Large intestine (tissue), 3 donors: ENCODE data around the gene SLC37A4. TPM values are rescaled to one million over a fixed set of nuclear protein-coding genes. Genes with fewer than 3 reads are reported as not detected.

Experiments
- DNase-seq, 2 donors: peaks; one replicate each; pipeline versions ENCODE4 v3.0.0 to v3.0.0-alpha.2; 2013
- H3K27ac ChIP-seq: one replicate; pipeline ENCODE4 v1.5.1; 2013; ENCODE audit warnings: low read length
- H3K27me3 ChIP-seq: 2 replicates; pipeline ENCODE4 v1.6.1; 2013; ENCODE audit warnings: low read length; ENCODE audit not compliant: control insufficient read depth, insufficient read depth
- H3K36me3 ChIP-seq: 2 replicates; pipeline ENCODE4 v1.6.1; 2013; ENCODE audit warnings: low read length; ENCODE audit not compliant: control insufficient read depth, insufficient read depth
- H3K4me1 ChIP-seq: one replicate; pipeline ENCODE4 v1.6.1; 2013; ENCODE audit warnings: low read length; ENCODE audit not compliant: control insufficient read depth, insufficient read depth
- H3K4me3 ChIP-seq: one replicate; pipeline ENCODE4 v1.5.1; 2013; ENCODE audit warnings: low read length
- H3K9me3 ChIP-seq: one replicate; pipeline ENCODE4 v1.6.1; 2013; ENCODE audit warnings: mild to moderate bottlenecking, low read depth, low read length, moderate library complexity; ENCODE audit not compliant: control insufficient read depth
- WGBS: methylation state at CpG from one replicate; pipeline ENCODE4 v1.1.5; 2013; ENCODE audit warnings: low lambda C conversion rate; ENCODE audit not compliant: insufficient coverage; 5-methylcytosine and 5-hydroxymethylcytosine counted together
- polyA plus RNA-seq: library from polyadenylated mRNA; unstranded; fragments of 120-200 nt; gene quantifications from one replicate; pipeline ENCODE4 v1.2.1, GENCODE V29; 2013

SLC37A4 gene
- polyA plus RNA-seq, 1 donor = 192 TPM

DNA sequence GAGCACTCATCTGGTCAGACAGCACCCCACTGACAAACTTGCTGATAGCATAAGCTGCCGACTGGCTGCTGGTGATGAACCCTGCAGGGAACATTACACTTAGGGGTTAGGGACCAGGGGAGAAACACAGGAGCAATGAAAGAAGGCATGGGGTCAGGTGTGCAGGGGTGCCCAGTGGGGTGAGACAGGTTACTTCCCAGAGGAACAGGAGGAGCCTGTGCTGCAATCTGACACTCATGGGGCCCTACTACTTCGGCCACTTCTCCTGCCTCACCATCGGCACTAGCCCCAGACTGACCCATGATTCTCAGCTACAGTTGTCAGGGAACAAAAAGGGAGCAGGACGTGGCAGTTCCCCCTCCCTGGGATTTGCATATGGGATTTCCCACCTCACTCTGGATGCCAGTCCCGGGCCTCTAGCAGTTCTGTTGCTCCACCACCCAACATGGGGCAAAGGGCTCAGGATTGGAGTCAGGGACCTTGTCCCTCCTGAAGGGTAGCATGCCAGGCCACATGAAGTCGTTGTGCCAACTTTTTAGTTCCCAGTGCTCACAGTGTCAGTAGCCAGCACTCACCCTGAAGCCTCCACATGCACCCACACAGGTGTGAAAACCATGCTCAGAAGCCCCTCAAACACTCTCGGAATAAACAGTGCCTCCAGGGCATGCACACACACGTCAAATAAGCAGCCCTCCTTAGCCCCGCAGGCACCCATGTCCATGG, 2.2 kb downstream of the SLC37A4 start:
- H3K36me3 ChIP-seq = peaks cover 40% of the 10 kb centered on the region
- no peaks in the 10 kb centered on the region for H3K27me3 ChIP-seq
- whole genome bisulfite sequencing = no CpG with 5 or more reads among the region's 9 CpGs
- H3K4me3 ChIP-seq = peak overlapping the region; percentile 96
- H3K4me1 ChIP-seq = peaks cover 40% of the 10 kb centered on the region
- H3K27ac ChIP-seq = peak overlapping the region; percentile 93
- DNase-seq = peak in 1 of 2 donors; percentile 32
- H3K9me3 ChIP-seq = no peaks in the 10 kb centered on the region

DNA sequence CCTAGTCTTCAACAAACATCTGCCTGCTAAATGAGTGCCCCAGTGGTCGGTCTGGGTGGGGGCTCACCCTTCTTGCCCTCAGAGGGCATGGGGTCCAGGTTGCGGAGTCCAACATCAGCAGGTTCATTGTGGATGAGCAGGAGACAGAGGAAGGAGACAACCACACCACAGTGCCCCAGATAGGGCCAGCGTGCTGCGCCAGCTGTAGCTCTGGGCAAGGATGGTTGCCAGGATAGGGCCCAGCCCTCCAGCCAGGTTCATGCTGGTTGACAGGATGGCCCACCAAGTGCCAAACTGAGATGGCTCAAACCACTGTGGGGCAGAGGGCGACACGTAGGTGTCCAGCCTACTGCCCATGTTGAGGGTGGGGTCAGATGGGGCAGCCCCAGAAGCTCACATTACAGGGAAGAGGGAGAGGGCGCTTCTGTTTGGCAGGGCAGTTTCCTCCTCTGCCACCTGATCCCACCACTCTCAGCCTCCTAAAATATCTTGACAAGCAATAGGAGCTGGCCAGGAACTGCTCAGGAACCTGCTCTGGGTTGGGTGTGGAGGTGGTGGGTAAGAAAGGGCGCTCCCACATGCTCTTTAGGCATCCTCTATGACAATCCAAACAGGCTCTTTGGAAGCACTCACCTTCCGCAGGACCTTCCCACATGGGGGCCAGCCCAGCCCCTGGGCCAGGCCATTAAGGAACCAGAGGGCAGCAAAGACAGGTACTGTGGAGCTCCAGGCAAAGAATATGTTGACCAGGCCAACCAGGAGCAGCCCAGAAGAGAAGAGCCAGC, 2.9 kb downstream of the SLC37A4 start:
- no peaks in the 10 kb centered on the region for H3K9me3 ChIP-seq
- no peaks in the 10 kb centered on the region for H3K27me3 ChIP-seq
- no peak for DNase-seq
- H3K36me3 ChIP-seq = peaks cover 46% of the 10 kb centered on the region
- H3K4me1 ChIP-seq = peaks cover 48% of the 10 kb centered on the region
- H3K4me3 ChIP-seq = peak overlapping the region; percentile 96
- H3K27ac ChIP-seq = peak overlapping the region; percentile 93
- WGBS = no CpG with 5 or more reads among the region's 9 CpGs

DNA sequence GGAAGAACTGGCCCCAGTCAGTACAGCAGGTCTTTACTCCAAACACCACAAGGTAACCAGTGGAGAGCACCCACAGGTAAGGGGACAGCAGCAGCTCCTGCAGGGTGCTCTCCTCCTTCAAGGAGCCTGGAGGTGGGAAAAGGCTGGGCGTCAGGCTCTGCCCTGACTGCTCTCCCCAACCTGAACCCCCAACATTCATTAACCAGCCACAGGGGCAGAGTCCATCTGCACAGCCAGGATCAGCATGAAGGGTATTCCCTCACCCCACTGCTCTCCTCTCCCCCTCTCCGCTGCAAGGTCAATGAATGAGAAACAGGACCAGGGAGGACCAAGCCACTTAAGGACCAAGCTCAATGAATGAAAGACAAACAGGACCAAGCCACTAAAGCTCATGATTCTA, 3.7 kb downstream of the SLC37A4 start:
- H3K27me3 ChIP-seq = no peaks in the 10 kb centered on the region
- H3K36me3 ChIP-seq = peaks cover 53% of the 10 kb centered on the region
- H3K9me3 ChIP-seq = no peaks in the 10 kb centered on the region
- H3K27ac ChIP-seq = peak overlapping the region; percentile 93
- peaks cover 55% of the 10 kb centered on the region for H3K4me1 ChIP-seq
- WGBS = no CpG with 5 or more reads among the region's 2 CpGs
- DNase-seq = peak; percentile 73 to 90
- peak overlapping the region; percentile 96 for H3K4me3 ChIP-seq

- H3K27ac ChIP-seq = peak overlapping the region; percentile 93
- peak overlapping the region; percentile 96 for H3K4me3 ChIP-seq
- DNase-seq = peak; percentile 62 to 86
- no peaks in the 10 kb centered on the region for H3K9me3 ChIP-seq
- H3K27me3 ChIP-seq = no peaks in the 10 kb centered on the region
- peaks cover 53% of the 10 kb centered on the region for H3K36me3 ChIP-seq
- no CpG with 5 or more reads among the region's 16 CpGs for WGBS
- H3K4me1 ChIP-seq = peaks cover 62% of the 10 kb centered on the region
These were observed 4.5 kb downstream of the SLC37A4 start for GRCh38 chr11:119025978-119026766.

DNA sequence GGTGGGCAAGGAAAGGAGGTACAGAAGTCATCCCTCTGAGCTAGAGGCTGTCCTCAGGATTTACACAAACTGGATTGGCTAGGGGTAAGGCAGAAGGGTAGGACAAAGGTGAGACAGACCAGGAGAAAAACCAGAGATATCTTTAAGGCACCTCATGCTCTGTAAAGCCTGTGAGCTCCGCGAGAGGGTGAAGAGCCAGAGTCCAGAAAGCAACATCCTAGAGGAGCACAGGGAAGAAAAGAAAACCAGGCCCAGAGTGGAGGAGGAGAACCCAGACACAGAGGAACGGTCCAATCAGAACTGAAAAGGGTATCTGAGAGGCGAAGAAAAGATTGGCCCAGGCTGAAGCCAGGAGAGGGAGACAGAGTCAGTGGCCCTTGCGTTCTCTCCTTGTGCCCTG, 5.1 kb downstream of the SLC37A4 start:
- H3K4me3 ChIP-seq = peak overlapping the region; percentile 96
- H3K4me1 ChIP-seq = peaks cover 69% of the 10 kb centered on the region
- peak overlapping the region; percentile 93 for H3K27ac ChIP-seq
- 73% methylated on average over 2 of the region's 5 CpGs for WGBS
- DNase-seq = peak; percentile 43 to 75
- no peaks in the 10 kb centered on the region for H3K27me3 ChIP-seq
- H3K9me3 ChIP-seq = no peaks in the 10 kb centered on the region
- peaks cover 53% of the 10 kb centered on the region for H3K36me3 ChIP-seq

- peak overlapping the region; percentile 93 for H3K27ac ChIP-seq
- WGBS = no CpG with 5 or more reads among the region's 5 CpGs
- H3K27me3 ChIP-seq = no peaks in the 10 kb centered on the region
- no peak for DNase-seq
- peaks cover 72% of the 10 kb centered on the region for H3K4me1 ChIP-seq
- no peaks in the 10 kb centered on the region for H3K9me3 ChIP-seq
- H3K36me3 ChIP-seq = peaks cover 53% of the 10 kb centered on the region
- H3K4me3 ChIP-seq = peak overlapping the region; percentile 96
These were observed 5.6 kb downstream of the SLC37A4 start for GRCh38 chr11:119025099-119025473.

- H3K27ac ChIP-seq = peak overlapping the region; percentile 93
- peaks cover 77% of the 10 kb centered on the region for H3K4me1 ChIP-seq
- peak in 1 of 2 donors; percentile 60 for DNase-seq
- H3K9me3 ChIP-seq = no peaks in the 10 kb centered on the region
- H3K4me3 ChIP-seq = peak overlapping the region; percentile 96
- WGBS = no CpG with 5 or more reads among the region's 15 CpGs
- H3K27me3 ChIP-seq = no peaks in the 10 kb centered on the region
- H3K36me3 ChIP-seq = peaks cover 53% of the 10 kb centered on the region
These were observed 6.1 kb downstream of the SLC37A4 start for GRCh38 chr11:119024430-119025098.

DNA sequence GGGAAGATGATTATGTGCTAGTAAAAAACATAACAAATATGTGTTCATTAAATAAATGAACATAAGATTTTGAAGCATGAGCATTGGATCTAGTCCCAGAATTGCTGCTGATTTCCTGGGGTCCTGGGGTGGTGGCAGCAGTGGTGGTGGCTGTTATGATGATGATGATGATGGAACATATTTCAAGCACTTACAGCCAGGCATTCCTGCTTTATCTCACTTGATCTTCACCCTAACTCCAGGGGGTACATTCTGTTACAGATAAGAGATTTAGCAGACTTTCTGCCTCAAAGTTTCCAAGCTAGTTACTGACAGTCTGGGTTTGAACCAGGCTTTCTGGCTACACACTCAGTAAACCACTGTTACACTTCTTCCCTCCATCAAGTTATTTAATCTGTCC, 6.9 kb downstream of the SLC37A4 start:
- no peak overlapping the region for H3K27ac ChIP-seq

GRCh38 chr11:119021631-119022030, 9.0 kb downstream of the SLC37A4 start:
- 43% methylated on average over 1 of the region's 5 CpGs for WGBS
- Histone ChIP-seq H3K36me3 (peaks cover 47% of the 10 kb centered on the region), H3K4me1 (peaks cover 70% of the 10 kb centered on the region), H3K4me3 (no peak overlapping the region), H3K27ac (peak overlapping the region; percentile 34), H3K9me3 (no peaks in the 10 kb centered on the region), H3K27me3 (no peaks in the 10 kb centered on the region)
- DNase-seq = peak in 1 of 2 donors; percentile 69

More for the DNA sequence above, 6.9 kb downstream of the SLC37A4 start:
- Histone ChIP-seq H3K9me3 (no peaks in the 10 kb centered on the region), H3K4me3 (no peak overlapping the region), H3K36me3 (peaks cover 53% of the 10 kb centered on the region), H3K4me1 (peaks cover 77% of the 10 kb centered on the region), H3K27me3 (no peaks in the 10 kb centered on the region)
- no peak for DNase-seq

GRCh38 chr11:119019996-119020395, 10.7 kb downstream of the SLC37A4 start:
- peak in 1 of 2 donors; percentile 15 for DNase-seq
- peaks cover 58% of the 10 kb centered on the region for H3K4me1 ChIP-seq
- no peaks in the 10 kb centered on the region for H3K27me3 ChIP-seq
- peak overlapping the region; percentile 2 for H3K27ac ChIP-seq
- peaks cover 45% of the 10 kb centered on the region for H3K36me3 ChIP-seq
- WGBS = no CpG with 5 or more reads among the region's 2 CpGs
- H3K9me3 ChIP-seq = no peaks in the 10 kb centered on the region
- peak overlapping the region; percentile 91 for H3K4me3 ChIP-seq
